ENCODE measurements around the gene XCL2. TPM values are rescaled to one million over a fixed set of nuclear protein-coding genes. Genes with fewer than 3 reads are reported as not detected.

XCL2 gene
- total RNA-seq, 4 donors from 2014 or later, result not detected

DNA sequence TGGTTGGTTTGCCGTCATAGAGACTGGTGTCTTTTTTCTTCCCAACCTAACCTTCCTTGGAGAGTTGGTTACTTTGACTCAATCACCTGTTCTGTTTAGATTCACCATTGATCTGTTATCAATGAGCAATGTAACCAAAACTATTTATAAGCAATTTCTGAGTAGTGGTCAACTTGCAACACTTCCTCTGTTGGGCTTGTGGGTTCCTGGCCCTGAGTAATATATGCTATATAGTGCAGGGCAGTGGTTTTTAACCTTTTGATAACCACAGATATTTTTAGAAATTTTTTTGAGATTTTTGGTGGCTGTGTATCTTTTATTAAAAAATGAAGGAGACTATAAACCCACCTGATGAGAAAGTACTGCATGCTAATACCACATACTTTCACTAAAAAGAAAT, 23.2 kb upstream of the XCL2 start:
- Histone ChIP-seq H3K36me3 (peaks cover 0 to 2% of the 10 kb centered on the region in 2 donors), H3K27ac (no peak overlapping the region)
- intact Hi-C loops (cut with DNase I; ENCODE audit: low total_unique reads), result no loop called here

GRCh38 chr1:168565825-168566224, 22.0 kb upstream of the XCL2 start:
- intact Hi-C loops (cut with DNase I; ENCODE audit: low total_unique reads), result no loop called here
- Histone ChIP-seq H3K9me3 (no peaks in the 10 kb centered on the region), H3K27me3 (no peaks in the 10 kb centered on the region), H3K4me1 (no peaks in the 10 kb centered on the region), H3K4me3 (no peak overlapping the region), H3K27ac (no peak overlapping the region), H3K36me3 (no peaks in the 10 kb centered on the region)
- DNase-seq, result no peak
- TF ChIP-seq, protein P1, sequence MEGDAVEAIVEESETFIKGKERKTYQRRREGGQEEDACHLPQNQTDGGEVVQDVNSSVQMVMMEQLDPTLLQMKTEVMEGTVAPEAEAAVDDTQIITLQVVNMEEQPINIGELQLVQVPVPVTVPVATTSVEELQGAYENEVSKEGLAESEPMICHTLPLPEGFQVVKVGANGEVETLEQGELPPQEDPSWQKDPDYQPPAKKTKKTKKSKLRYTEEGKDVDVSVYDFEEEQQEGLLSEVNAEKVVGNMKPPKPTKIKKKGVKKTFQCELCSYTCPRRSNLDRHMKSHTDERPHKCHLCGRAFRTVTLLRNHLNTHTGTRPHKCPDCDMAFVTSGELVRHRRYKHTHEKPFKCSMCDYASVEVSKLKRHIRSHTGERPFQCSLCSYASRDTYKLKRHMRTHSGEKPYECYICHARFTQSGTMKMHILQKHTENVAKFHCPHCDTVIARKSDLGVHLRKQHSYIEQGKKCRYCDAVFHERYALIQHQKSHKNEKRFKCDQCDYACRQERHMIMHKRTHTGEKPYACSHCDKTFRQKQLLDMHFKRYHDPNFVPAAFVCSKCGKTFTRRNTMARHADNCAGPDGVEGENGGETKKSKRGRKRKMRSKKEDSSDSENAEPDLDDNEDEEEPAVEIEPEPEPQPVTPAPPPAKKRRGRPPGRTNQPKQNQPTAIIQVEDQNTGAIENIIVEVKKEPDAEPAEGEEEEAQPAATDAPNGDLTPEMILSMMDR (IDR thresholded peaks at IDR 0.05), result no peak
- TF ChIP-seq POLR2A (IDR thresholded peaks at IDR 0.05), result no peak

More for the DNA sequence above, 23.2 kb upstream of the XCL2 start:
- Histone ChIP-seq H3K4me1 (no peaks in the 10 kb centered on the region), H3K27me3 (no peaks in the 10 kb centered on the region), H3K9me3 (no peaks in the 10 kb centered on the region), H3K4me3 (no peak overlapping the region)
- no peak for DNase-seq
- TF ChIP-seq, protein P1 (IDR thresholded peaks at IDR 0.05), result no peak
- no peak for TF ChIP-seq POLR2A (IDR thresholded peaks at IDR 0.05)

DNA sequence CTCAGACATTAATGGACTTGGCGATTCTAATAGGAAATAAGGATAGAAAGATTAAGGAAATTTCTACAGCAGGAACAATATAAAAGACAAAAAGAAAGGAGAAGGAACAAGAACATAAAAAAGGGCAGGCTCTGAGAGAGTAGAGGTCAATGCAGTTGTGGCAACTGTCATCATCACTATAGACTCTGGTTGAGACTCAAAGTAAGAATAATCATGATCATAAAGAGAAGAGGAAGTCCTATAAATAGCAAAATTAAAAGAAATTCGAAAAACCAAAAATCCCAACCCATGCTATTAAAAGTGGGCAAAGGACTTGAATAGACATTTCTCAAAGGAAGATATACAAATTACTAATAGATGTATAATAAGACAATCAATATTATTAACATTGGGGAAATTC, 18.2 kb upstream of the XCL2 start:
- Histone ChIP-seq H3K27ac (no peak overlapping the region), H3K36me3 (no peaks in the 10 kb centered on the region), H3K27me3 (no peaks in the 10 kb centered on the region), H3K4me1 (no peaks in the 10 kb centered on the region), H3K4me3 (no peak overlapping the region), H3K9me3 (no peaks in the 10 kb centered on the region)
- no peak for DNase-seq
- TF ChIP-seq, protein P1 (IDR thresholded peaks at IDR 0.05), result no peak
- no peak for TF ChIP-seq POLR2A (IDR thresholded peaks at IDR 0.05)
- intact Hi-C loops (cut with DNase I; ENCODE audit: low total_unique reads), result no loop called here

DNA sequence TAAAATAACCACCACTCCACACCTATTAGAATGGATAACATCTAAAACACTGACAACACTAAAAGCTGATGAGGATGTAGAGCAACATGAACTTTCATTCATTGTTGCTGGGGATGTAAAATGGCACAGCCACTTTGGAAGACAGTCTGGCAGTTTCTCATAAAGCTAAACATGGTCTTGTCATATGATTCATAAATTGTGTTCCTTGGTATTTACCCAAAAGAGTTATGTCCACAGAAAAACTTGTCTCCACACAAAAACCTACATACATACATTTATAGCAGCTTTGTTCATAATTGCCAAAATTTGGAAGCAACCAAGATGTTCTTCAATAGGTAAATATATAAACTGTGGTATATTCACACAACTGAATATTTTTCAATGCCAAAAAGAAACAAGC, 16.6 kb upstream of the XCL2 start:
- no peaks in the 10 kb centered on the region for H3K27me3 ChIP-seq
- TF ChIP-seq, protein P1 (IDR thresholded peaks at IDR 0.05), result no peak
- TF ChIP-seq POLR2A (IDR thresholded peaks at IDR 0.05), result no peak
- H3K36me3 ChIP-seq, result no peaks in the 10 kb centered on the region
- H3K4me1 ChIP-seq, result no peaks in the 10 kb centered on the region
- H3K9me3 ChIP-seq, result no peaks in the 10 kb centered on the region
- no peak overlapping the region for H3K4me3 ChIP-seq
- no peak for DNase-seq
- intact Hi-C loops (cut with DNase I; ENCODE audit: low total_unique reads), result no loop called here
- H3K27ac ChIP-seq, result no peak overlapping the region

GRCh38 chr1:168556647-168557046, 12.8 kb upstream of the XCL2 start:
- no peaks in the 10 kb centered on the region for H3K27me3 ChIP-seq
- no peak for TF ChIP-seq POLR2A (IDR thresholded peaks at IDR 0.05)
- TF ChIP-seq, protein P1 (IDR thresholded peaks at IDR 0.05), result no peak
- H3K27ac ChIP-seq, result no peak overlapping the region
- no peak overlapping the region for H3K4me3 ChIP-seq
- H3K4me1 ChIP-seq, result no peaks in the 10 kb centered on the region
- no peaks in the 10 kb centered on the region for H3K9me3 ChIP-seq
- intact Hi-C loops (cut with DNase I; ENCODE audit: low total_unique reads), result no loop called here
- DNase-seq, result no peak
- no peaks in the 10 kb centered on the region for H3K36me3 ChIP-seq

Measured in uterus (tissue), 4 donors.